ENCODE measurements around the gene GNAT1.
"Not testable (repeated sequence)": the region's sequence is repeated elsewhere in the genome, so short reads cannot be mapped to it uniquely, and the experiment has no call there.

Gene GNAT1

DNA sequence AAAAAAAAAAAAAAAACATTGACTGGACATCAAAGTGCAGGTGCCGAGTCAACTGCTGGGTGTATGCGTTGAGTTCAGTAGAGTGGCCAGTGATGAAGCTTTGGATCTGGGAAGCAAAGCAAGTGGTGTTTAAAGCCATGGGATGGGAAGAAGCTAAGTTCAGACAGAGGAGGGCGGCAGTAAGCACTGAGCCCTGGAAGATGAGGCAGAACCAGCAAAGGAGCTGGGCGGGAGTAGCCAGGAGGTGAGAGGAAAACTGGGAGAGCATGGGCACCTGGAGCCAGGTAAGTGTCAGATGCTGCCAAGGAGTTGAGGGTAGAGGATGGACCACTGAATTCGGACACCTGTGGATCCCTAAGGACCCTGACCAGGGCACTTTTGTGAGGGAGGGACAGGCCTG is 33.2 kb downstream of the GNAT1 start:
- no peak for DNase-seq

GRCh38 chr3:50226888-50227389 is 35.5 kb downstream of the GNAT1 start:
- no peak for DNase-seq

GRCh38 chr3:50227390-50228183 is 36.2 kb downstream of the GNAT1 start:
- peak; percentile 92 for DNase-seq

GRCh38 chr3:50228184-50228763 is 36.9 kb downstream of the GNAT1 start:
- not testable (repeated sequence) for DNase-seq

DNA sequence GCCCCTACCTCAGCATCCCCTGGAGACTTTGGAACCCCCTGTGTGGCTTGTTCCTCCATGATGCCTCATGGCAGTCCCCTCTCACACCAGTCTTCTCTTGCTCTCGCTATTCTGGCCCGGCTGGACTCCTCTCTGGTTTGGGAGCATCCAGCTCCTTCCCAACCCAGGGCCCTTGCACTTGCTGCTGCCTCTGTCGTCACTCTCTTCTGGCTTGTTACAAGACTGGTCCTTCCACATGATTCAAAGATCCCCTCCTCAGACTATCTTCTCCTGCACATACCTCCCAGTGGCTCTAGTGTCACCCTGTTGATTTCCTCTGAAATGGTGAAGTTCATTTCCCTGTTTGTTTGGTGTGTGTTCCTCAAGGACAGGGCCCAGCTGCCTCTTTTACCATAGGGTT is 38.1 kb downstream of the GNAT1 start:
- no peak for DNase-seq

DNA sequence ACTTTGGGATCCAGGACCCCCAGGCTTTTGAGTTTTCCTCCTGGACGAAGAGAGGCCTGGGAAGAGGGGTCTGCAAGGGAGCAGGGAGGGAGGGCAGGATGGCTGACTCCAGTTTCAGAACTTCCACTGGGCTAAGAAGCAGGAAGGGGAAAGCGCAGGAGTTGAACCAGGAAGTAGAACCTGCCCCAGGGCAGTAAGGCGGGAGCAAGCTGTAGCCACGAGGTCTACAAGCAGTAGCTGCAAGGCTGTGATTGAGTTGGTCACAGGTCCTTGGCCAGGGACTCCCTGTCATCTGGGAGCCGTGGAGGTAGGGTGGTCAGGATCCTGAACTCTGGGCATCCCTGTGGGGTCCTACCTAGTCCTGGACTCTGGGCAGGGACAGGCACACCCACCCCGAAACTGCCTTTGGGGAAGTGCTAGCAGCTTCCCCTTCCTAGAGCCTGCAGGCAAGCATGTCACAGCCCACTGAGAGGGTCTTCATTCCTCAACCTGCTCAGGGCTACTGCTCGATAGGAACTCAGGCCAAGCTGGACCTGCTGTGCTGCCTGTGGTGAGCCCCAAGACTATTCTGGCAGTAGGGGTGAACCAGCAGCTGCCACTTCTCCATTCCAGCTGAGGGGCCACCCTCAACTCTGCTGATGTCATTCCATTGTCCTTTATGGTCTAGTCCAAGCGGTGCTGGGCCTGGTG is 38.8 kb downstream of the GNAT1 start:
- no peak for DNase-seq

GRCh38 chr3:50230794-50231125 is 39.4 kb downstream of the GNAT1 start:
- no peak for DNase-seq

DNA sequence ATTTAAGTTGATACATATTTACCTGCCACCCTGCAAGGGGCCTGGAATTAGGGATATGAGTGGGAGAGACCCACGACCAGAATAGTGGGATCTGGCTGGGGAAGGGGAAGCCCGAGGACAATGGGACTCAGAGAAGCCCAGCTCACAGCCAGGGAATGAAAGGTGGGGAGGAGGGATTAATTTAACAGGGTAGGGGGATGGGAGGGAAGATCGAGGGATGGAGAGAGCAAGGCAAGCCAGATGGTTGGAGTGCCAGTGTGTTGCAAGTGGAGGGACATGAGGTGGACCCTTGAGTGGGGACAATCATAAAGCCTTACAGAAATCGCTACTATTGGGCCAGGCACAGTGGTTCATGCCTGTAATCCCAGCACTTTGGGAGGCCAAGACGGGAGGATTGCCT is 40.2 kb downstream of the GNAT1 start:
- no peak for DNase-seq

DNA sequence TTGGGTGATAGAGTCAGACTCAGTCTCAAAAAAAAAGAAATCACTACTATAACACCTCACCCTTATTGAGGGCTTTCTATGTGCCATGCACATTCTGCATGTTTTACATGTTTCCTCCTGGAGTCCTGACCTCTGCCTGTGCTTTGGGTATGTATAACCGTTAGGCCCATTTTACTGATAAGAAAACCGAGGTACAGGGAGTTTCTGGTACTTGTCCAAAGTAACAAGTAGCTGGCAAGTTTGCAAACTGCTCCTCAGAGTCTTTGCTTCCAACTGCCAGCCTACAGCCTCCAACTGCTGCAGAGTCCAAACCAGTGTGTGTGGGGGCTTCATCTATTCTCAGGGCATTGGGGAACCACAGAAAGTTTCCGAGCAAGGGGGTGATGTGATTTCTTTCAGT is 40.9 kb downstream of the GNAT1 start:
- no peak for DNase-seq

DNA sequence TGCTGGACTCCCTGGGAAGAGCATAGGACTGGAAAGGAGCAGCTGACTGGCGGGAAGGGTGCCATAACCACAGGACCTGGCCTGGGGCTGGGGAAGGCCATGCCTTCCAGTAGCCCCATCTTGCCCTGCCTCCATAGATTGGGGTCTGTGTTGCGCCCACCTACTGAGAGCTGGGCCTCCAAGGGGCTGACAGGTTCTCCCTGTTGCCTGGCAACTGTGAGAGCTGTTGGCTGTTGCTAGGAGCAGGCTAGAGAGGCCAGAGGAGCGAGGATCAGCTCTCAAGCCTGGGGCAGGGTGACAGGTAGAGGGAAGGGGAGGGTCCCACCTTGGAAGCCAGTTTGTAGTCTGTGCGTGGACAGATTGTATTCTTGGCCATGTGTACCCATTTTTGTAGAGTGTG is 41.8 kb downstream of the GNAT1 start:
- no peak for DNase-seq

GRCh38 chr3:50235716-50236483 is 44.5 kb downstream of the GNAT1 start, which contains the start of gene GNAI2:
Gene GNAI2 (plus strand): TSS chr3:50236204. CDS start chr3:50236336, 132 bp downstream.
- DNase-seq = peak; percentile 99

DNA sequence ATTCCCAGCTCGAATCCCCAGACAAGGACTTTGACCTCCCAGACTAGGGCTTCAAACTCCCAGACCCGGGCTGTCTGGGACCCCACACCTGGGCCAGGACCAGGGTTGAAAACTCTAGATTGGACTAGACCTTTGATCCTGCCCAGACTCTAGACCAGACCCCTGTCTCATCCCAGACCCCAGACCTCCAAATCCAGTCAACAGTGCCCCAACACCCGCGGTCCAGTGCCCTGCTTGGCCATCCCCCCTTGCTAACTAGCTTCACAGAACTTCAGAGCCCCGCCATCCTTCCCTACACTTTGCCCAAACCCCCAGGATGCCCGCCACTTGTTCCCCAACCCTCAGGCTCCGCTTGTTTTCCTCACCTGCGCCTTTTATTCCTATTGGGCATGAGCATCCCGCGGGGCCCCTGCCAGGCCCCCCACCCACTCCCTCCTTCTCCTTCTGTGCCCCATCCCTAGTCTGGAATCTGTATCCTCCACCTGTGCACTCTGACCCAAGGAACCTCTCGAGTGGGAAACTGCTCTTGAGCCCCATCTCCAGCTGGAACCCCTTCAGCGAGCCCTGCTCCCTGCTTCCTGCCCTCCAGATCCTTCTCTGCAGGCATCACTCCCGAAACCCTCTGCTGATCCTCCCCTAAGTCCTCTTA is 45.2 kb downstream of the GNAT1 start:
- no peak for DNase-seq

GRCh38 chr3:50237133-50237651 is 45.8 kb downstream of the GNAT1 start:
- peak; percentile 46 for DNase-seq

GRCh38 chr3:50237754-50238548 is 46.5 kb downstream of the GNAT1 start:
- DNase-seq = peak; percentile 84

- peak; percentile 32 for DNase-seq
These were observed 47.2 kb downstream of the GNAT1 start for GRCh38 chr3:50238549-50239026.

DNA sequence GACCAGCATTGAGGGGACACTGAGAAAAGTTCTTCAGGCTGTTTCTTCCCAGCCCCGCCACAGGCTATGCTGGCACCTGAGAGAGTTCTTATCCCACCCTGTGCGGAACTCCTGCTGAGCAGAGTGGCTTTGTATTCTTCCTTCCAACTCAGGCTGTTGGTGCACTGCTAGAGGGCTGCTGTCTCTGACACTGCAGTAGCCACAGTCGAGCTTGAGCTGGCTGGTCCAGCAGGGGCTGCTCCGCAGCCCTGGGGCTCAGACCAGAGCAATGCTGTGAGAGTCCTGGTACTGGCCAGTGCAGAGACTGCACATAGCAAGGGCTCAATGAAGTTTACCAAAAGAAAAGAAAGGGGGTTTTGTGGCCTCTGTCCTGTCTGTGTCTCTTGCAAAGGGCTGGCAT is 48.2 kb downstream of the GNAT1 start:
- no peak for DNase-seq

DNA sequence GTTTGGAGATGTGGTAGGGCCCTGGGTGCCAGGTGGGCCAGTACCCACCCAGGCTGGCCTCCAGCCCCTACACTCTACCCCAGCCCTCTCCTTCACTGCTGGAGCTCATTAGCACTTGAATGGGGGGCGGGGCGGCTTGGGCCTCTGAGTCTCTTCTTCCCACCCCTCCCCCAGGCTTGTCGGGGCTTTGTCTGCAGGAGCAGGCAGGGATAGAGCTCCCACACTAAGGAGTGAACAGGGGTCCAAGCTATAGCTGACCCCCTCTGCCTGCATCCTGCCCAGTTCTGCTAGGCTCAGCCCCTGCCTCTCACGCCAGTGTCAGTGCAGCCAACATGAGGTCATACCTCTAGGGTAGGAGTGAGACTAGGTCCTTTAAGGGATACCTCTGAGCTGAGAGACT is 49.8 kb downstream of the GNAT1 start:
- no peak for DNase-seq

DNA sequence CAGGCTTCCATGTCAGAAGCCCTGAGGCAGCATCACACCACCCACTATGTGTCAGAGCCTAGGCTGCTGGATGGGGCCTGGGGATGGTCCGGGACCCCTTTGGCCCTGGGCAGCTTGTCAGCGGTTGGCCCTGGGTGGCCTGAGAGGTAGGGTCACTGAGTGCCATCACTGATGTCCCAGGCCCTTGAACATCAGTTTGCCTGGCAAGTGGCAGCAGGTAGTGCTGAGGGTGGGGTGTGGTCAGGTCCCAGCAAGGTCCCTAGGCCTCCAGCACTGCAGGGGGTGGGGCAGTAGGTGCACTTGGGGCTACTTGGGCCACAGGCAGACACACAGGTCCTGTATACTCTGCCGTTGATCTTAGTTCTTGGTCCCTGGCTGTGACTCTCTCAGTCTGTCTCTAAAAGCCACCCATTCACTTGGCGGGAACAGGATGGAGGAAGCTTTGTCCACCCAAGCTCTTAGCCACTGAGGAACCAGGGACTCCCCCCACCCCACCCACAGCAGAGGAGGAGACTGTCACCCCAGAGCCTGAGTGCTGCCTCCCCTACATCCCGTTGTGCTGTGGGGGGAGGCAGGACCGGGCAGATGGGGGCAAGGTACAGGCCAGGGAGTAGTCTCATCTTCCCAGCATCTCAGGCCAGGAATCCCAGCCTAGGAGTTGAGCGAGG is 50.4 kb downstream of the GNAT1 start:
- no peak for DNase-seq

- no peak for DNase-seq
These were observed 51.0 kb downstream of the GNAT1 start for GRCh38 chr3:50242381-50242770.

DNA sequence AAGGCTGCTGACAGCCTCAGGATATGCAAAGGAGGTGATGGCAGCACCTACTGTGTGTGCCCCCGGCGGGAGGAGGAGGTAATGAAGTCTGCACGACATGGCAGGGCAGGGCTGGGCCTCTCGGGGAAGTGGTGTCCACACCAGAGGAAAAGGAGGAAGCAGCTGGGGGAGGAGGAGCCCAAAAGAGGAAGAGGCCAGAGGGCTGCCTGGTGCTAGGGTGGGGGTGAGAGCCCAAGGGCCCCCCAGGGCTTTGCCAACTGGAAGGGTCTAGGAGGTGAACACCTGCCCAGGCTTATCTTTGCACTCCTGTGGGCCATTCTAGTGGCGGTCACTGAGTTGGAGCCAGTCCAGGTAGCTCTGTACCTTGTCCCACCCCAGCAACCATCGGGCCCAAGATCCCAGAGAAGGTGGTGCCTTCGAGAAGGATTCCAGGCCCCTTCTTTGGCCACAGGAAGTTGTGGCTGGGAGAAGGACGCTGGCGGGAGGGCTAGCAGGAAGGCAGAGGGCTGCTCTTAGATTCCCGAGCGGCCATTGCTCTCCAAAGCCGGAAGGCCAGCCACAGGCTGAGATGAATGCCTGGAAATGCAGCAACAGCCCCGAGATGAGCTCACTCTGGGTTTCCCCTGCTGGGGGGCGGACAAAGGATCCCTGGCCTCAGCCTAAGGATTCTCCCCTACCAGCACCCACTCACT is 51.6 kb downstream of the GNAT1 start:
- DNase-seq = peak; percentile 34

All from activated T-cell treated with anti-CD3 and anti-CD28 coated beads, Interleukin-2, amount 50 U/mL, for 1 hour (primary cell).